ENCODE data around the gene PEG3.

The PEG3 gene

DNA sequence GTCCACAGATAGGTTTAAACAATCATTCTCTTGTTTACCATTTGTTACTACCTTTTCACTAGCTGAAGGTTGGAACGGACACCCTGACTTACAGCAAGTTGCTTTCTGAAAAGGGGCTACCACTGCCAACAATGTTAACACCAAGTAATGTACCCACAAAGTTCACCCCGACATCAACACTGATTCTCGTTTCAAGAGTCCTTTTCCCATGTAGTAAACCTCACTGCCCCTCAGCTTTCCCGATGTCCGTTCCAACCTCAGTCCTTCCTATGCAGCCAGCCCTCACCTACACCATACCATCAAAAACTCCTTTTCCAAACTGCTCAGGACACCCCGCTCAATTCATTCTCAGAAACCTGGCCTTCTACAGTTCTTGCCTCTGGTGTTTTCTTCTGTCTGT is 29.0 kb downstream of the PEG3 start:
- no peak for DNase-seq (ENCODE audit: low read depth in 1 of 2, low spot score in 1 of 2)

GRCh38 chr19:56810260-56810659 is 30.3 kb downstream of the PEG3 start:
- DNase-seq (ENCODE audit: low read depth in 1 of 2, low spot score in 1 of 2) = no peak

GRCh38 chr19:56808717-56809392 is 31.7 kb downstream of the PEG3 start:
- DNase-seq (ENCODE audit: low read depth in 1 of 2, low spot score in 1 of 2) = no peak

- DNase-seq (ENCODE audit: low read depth in 1 of 2, low spot score in 1 of 2) = no peak
These were observed 33.9 kb downstream of the PEG3 start for GRCh38 chr19:56806639-56807038.
